H1 (cell line): ENCODE data around the gene DDR2. TPM values are rescaled to one million over a fixed set of nuclear protein-coding genes. Genes with fewer than 3 reads are reported as not detected.

Source experiments
- TAF7 ChIP-seq: optimal IDR thresholded peaks from 2 replicates; pipeline ENCODE3; 2011; ENCODE audit warnings: low read depth, mild to moderate bottlenecking, inconsistent platforms, low read length, moderate library complexity, borderline replicate concordance
- polyA plus RNA-seq, 7 experiments: library from polyadenylated mRNA; depleted of rRNA in 3 of 7; stranded (reverse) in 5 of 7; unstranded in 2 of 7; fragments of >200 nt in 5 of 7; fragments of 200-250 nt in 2 of 7; gene quantifications; 1 replicate in 5 of 7; 2 replicates in 1 of 7; 4 replicates in 1 of 7; pipeline versions ENCODE4 v1.2.1 to v1.2.3, GENCODE V29; 2011 to 2013; ENCODE audit warnings: missing spikeins in 2 of 7, mixed read lengths in 2 of 7
- total RNA-seq: library from RNA; stranded (reverse); fragmentation: NEBNext Ultra II Directional; extraction: Animal tissue kit (Norgen Biotek cat#: 25700); gene quantifications from 2 replicates; pipeline ENCODE4 v1.2.1, GENCODE V29; 2021

The DDR2 gene
- total and polyA plus RNA-seq, 2 of the 8 experiments (the other 6 are each of a cell fraction or from before 2014, with no cell fraction given): 1.00 to 2.1 TPM

GRCh38 chr1:162667381-162668080 is 35.3 kb downstream of the DDR2 start (continued):
- no peak for TF ChIP-seq TAF7
